Astrocyte of the cerebellum (primary cell): ENCODE measurements around the gene KY.

ENCODE experiments used
- DNase-seq: peaks from one replicate; pipeline ENCODE4 v3.0.0-alpha.2; 2011; ENCODE audit warnings: low read depth
- H3K4me3 ChIP-seq: 2 replicates; pipeline ENCODE4 v1.5.1; 2011; ENCODE audit warnings: mild to moderate bottlenecking, low read depth, low read length, moderate library complexity
- in situ Hi-C: cut with HindIII; loops from 2 replicates; pipeline ENCODE4 v1.10.0; 2017; ENCODE audit warnings: low sequenced_read_pairs
- TF ChIP-seq, protein P1 (sequence below): IDR thresholded peaks from 2 replicates; pipeline ENCODE4 v1.5.1; 2012; ENCODE audit warnings: low read length, low read depth, moderate library complexity, mild to moderate bottlenecking; ENCODE audit errors: missing control alignments

Gene KY

DNA sequence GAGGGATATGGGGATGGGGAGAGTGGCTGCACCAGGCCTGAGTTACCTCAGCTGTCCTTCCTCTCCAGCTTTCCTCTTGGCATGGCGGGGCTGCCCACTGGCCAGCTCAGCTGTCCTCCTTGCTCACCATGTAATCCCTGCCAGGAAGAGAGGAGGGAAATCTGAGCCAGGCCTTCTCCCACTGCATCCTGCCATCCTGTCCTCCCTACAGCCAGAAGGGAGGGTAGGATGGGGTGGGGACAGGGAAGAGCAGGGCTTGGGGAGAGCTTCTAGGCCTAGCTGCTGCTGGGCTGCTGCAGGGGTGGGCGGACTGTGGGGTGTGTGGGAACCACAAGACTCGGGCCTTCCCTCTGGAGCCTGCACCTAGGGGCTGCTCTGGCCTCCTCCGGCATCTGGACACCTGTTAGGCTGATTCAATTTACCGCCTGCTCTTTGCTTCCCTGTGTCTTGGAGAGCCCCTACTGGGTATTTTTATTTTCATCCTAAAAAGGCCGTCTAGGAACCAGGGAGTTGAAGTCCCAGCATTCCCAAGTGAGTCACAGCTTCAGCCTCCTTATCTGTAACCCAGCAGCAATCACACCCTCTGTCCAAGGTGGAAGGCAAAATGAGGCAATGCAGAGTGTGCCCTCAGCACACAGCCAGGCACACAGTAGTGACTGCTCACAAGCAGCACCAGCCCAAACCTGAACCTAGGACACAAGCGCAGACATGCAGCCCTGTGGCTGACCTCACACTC is 13.1 kb upstream of the KY start:
- no peak overlapping the region for H3K4me3 ChIP-seq
- in situ Hi-C loops, result no loop called here
- DNase-seq, result no peak
- TF ChIP-seq, protein P1, sequence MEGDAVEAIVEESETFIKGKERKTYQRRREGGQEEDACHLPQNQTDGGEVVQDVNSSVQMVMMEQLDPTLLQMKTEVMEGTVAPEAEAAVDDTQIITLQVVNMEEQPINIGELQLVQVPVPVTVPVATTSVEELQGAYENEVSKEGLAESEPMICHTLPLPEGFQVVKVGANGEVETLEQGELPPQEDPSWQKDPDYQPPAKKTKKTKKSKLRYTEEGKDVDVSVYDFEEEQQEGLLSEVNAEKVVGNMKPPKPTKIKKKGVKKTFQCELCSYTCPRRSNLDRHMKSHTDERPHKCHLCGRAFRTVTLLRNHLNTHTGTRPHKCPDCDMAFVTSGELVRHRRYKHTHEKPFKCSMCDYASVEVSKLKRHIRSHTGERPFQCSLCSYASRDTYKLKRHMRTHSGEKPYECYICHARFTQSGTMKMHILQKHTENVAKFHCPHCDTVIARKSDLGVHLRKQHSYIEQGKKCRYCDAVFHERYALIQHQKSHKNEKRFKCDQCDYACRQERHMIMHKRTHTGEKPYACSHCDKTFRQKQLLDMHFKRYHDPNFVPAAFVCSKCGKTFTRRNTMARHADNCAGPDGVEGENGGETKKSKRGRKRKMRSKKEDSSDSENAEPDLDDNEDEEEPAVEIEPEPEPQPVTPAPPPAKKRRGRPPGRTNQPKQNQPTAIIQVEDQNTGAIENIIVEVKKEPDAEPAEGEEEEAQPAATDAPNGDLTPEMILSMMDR, result no peak

- no peak overlapping the region for H3K4me3 ChIP-seq
- in situ Hi-C loops, result no loop called here
- TF ChIP-seq, protein P1, result no peak
- no peak for DNase-seq
Observed at GRCh38 chr3:134660046-134660441, 9.2 kb upstream of the KY start.

DNA sequence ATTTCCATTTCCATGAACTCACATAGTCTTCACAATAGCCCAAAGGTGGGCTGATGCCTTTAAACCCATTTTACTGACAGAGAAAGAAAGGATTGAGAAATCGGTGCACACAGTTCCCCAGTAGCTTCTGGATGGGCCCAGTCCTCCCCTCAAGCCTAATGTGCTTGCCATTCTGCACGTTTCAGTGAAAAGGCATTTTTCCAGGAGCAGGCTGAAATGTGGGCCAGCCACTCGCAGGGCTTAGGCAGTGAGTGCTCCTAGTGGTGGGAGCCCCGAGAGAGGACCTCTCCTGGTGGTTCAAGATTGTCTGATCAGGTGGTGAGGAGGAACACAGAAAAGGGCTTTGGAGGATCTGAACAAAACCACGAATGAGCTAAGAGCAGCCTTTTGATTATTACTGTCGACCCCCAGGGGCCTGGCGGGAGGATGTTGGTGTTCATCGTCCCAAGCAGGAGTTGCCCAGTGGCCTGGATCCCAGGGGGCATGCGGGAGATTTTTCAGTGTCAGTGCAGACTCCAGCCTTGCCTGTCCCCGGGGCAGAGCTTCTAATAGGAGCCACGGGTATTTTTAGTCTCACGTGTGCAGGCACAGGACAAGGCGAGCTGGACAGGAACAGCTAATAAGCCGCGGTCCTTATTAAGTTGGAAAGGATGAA is 8.7 kb upstream of the KY start:
- TF ChIP-seq, protein P1, result no peak
- in situ Hi-C loops, result no loop called here
- no peak overlapping the region for H3K4me3 ChIP-seq
- no peak for DNase-seq

DNA sequence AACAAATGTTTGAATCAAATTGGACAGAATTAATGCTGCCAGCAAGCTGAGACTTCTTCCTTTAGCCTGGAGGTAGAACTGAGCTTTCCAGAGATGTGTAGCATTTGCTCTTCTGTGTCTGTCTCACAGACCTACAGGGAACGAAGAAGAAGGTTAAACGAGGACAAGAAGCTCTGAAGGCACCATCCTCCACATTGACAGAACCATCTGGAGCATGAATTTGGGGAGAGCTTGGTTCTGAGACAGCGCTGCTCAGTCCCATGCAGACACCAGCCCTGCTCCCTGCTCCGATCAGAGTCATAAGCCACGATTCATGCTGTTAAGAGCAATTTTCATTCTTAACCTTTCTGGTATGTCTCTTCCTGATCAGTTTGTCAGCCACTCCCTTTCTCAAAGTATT is 7.7 kb upstream of the KY start:
- TF ChIP-seq, protein P1, result no peak

GRCh38 chr3:134656211-134656800 is 5.5 kb upstream of the KY start:
- in situ Hi-C loops, result no loop called here

More for the DNA sequence above, 7.7 kb upstream of the KY start:
- in situ Hi-C loops, result no loop called here
- H3K4me3 ChIP-seq, result no peak overlapping the region
- DNase-seq, result no peak

DNA sequence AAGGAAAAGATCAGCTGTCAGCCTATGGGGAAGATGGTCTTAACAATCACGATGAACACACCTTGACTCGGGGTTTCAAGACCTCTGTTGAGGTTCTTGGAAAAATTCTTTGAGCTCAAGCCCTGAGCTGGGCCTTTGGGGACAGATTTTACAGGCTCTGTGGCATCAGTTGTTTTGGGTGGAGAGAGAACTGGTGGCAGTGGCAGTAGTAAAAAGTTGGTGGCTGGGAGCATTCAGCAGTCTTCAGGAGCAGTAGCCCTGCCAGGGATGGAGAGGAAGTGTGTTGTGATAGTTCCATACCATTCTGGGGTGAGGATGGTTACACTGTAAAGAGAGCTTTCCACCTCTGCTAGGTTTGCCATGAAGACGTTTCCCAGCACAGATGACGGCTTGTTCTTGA is 4.9 kb upstream of the KY start:
- in situ Hi-C loops, result no loop called here

More at GRCh38 chr3:134656211-134656800, 5.5 kb upstream of the KY start:
- TF ChIP-seq, protein P1, result no peak
- no peak overlapping the region for H3K4me3 ChIP-seq
- DNase-seq, result no peak

More for the DNA sequence above, 4.9 kb upstream of the KY start:
- no peak overlapping the region for H3K4me3 ChIP-seq
- no peak for DNase-seq
- TF ChIP-seq, protein P1, result no peak
